NCI-H526 (cell line): ENCODE results near the gene CHST14.
A peak's percentile ranks its signal among the peaks of the same experiment; 100 is the strongest.

Experiments
- DNase-seq, 2 experiments: peaks; one replicate each; lab custom pipeline; 2025; lab: John Stamatoyannopoulos, UW

Gene CHST14

DNA sequence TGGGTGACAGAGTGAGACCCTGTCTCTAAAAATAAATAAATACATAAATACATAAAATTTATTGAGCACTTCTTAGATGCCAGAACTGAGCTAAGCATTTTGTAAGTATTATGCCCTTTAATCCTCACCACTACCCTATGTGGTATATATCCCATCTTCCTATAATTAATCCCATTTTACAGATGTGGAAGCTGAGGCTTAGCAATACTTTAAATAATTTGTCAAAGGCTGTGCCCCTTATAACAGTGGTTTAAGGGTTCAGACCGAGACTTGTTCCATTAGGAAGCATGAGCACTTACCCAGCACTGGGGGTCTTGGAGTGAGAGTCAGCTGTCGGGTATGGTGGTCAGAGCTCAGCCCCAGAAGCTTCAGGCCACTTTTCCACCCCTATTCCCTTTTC, 7.5 kb upstream of the CHST14 start:
- DNase-seq: no peak

DNA sequence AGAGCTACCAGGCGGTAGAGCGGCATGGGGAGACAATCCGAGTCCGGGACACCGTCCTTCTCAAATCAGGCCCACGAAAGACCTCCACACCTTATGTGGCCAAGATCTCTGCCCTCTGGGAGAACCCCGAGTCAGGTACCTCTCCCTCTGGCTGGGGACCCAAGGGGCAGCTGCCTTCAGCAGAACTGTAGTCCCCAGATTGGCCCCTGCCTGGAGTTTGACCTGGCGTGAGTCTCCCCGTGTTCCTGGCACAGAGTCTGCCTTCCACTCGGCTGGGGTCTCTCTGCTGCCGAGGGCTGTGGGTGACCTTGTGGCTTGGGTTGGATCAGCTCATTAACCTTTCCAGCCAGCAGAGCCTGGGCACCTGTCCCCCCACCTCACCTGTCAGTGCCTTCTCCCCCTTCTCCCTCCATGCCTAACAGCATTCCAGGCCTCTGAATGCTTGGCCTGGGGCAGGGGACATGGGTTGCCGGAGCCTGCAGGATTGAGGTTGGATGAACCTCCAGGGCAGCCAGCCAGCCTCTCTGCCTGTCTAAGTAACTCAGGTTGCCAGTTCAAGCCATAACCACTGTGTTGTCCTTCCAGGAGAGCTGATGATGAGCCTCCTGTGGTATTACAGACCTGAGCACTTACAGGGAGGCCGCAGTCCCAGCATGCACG, 6.8 kb upstream of the CHST14 start:
- DNase-seq: no peak

DNA sequence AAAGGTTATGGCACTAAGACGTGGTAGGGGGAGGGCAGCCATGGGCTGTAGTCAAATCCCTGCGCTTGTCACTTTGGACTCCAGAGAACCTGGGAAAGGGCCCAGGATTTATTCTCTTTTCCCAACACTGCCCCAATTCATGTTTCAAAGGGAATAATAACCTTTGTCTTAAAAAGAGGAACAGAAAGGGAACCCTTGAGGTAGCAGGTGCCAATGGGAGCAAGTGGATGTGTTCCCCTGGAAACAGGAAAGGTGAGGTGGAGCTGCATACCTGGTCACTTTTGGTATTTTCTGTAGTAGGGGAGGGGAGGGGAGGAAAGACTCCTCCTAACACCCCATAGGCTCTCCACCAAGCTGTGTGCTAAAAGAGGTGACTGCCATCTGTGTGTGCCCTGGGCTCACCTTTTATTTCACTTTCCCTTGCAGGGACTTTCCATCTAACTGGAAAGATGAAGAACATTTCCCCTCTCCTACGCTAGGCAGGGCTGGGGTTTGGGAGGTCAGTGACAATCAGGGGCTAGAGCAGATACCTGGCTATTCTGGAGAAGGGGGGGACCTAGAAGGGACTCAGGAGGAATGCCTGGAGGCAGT, 6.1 kb upstream of the CHST14 start:
- no peak for DNase-seq

DNA sequence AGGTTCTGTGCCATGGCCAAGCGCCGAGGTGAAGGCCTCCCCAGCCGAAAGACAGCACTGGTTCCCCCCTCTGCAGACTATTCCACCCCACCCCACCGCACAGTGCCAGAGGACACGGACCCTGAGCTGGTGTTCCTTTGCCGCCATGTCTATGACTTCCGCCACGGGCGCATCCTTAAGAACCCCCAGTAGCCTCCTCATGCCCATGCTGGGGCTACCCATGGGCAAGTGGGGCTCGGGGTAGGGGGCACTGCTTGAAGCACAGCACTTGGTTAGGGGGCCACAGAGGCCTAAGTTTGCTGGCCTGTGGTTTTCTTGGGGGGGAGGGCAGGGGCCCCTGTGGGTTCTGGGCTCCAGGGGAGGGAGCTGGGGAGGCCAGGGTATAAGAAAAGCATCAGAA, 4.8 kb upstream of the CHST14 start:
- no peak for DNase-seq

DNA sequence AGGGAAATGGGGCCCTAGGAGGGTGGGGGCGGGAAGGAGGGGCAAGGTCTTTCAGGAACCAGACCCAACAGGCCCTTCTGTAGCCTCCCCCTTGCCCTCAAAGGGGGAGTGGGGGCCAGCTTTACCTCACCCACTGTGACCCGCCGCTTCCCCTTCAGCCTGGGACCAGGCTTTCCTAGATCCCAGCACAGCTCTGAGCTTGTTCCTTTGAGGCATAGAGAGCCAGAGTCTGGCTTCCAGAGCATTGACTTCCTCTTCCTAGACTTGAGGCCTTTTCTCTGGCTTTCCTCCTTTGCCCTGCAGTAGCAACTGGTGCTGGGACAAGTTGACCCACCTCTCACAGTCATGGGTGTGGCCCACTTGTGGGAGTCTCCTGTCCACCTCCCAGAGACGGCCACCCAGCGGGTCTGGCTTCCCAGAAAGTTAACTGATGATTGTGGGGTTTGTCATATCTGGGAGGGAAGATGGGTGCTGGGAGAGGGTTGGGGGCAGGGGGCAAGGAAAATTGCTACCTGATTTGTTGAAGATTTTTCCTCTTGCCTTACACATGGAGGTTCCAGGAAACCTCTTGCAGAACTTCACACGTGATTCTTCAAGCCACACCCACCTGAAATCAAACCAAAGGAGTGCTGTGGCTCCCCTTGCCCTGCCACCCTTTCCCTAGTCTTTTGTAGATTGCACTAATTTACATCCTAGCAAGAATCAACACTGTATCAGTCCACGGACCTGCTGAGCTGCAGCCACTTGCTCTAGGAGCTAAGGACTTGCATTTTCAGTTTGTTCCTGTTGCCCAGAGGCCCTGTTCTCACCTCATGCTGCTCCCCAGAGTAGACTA, 4.1 kb upstream of the CHST14 start:
- DNase-seq: no peak

DNA sequence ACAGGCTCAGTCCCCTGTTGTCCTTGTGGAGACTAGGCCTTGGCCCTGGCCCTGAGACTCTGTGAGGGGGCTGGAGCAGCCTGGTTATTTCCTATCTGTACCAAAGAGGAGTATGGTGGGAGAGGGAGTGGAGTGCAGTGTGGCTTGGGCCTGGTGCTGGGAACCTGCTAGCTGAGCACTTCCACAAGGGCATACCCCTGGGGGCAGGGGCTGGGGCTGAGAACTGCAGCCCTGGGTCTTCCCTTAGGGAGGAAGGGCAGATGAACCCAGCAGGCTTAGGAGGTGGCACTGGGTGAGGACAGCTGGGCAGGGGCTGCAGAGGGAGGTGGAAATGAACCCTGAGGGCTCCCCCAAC, 3.5 kb upstream of the CHST14 start:
- DNase-seq: no peak

DNA sequence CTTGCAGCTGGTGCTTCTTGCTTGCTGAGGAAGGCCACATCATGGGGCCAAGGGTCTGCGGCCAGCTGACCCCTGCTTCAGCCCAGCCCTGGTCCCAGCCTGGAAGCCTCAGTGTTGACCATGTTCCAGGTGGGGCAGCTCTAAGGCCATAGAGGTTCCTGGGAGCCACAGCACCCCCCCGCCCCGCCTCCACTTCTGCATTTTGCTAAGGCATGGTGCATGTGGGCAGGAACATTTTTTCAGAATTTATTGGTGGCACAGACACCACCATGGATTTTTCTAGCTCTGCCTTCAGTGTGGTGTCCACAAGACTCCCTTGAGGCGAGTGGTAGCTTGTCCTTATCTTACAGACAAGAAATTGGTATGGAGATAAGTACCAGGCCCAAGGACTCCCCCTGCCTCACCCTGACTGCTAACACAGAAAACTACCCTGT, 1.9 kb upstream of the CHST14 start:
- no peak for DNase-seq

DNA sequence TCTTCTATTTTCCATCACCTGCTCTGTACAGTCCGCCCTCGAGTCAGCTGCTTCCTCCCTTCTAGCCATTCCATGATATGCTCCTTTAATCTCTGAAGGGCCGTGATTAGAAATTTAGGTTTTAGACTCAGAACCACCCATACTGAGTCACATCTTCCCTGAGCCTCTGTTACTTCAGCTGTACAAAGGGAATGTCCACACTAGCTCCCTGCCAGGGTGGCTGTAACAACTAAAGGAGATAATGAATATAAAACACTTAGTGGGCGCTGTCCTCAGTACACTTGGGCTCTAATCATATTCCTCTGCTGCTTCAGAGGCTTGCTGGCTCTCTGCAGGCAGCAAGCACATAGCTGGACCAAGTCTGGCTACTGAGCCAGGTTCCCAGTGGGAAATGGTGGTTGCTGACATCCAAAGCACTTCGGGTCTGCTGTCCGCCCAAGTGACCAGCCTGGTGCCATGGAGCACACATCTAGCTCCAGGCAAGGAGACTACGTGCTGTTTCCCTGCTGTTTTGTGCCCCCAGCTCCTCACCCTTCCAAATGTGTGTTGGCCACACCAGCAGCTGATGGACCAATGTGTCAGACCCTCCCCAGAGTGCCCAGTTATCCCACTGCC, 901 bp upstream of the CHST14 start:
- DNase-seq: no peak

DNA sequence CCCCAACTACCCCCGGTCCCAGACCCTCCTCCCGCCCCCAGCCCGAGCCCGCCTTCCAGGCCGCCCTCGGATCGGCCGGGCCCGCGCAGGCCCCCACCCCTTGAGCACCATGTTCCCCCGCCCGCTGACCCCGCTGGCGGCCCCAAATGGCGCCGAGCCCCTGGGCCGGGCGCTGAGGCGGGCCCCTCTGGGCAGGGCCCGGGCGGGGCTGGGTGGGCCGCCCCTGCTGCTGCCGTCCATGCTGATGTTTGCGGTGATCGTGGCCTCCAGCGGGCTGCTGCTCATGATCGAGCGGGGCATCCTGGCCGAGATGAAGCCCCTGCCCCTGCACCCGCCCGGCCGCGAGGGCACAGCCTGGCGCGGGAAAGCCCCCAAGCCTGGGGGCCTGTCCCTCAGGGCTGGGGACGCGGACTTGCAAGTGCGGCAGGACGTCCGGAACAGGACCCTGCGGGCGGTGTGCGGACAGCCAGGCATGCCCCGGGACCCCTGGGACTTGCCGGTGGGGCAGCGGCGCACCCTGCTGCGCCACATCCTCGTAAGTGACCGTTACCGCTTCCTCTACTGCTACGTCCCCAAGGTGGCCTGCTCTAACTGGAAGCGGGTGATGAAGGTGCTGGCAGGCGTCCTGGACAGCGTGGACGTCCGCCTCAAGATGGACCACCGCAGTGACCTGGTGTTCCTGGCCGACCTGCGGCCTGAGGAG, 472 bp downstream of the CHST14 start:
- DNase-seq: peak in 1 of 2 experiments; percentile 62

DNA sequence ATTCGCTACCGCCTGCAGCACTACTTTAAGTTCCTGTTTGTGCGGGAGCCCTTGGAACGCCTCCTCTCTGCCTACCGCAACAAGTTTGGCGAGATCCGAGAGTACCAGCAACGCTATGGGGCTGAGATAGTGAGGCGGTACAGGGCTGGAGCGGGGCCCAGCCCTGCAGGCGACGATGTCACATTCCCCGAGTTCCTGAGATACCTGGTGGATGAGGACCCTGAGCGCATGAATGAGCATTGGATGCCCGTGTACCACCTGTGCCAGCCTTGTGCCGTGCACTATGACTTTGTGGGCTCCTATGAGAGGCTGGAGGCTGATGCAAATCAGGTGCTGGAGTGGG, 995 bp downstream of the CHST14 start:
- DNase-seq: peak in 1 of 2 experiments; percentile 59

DNA sequence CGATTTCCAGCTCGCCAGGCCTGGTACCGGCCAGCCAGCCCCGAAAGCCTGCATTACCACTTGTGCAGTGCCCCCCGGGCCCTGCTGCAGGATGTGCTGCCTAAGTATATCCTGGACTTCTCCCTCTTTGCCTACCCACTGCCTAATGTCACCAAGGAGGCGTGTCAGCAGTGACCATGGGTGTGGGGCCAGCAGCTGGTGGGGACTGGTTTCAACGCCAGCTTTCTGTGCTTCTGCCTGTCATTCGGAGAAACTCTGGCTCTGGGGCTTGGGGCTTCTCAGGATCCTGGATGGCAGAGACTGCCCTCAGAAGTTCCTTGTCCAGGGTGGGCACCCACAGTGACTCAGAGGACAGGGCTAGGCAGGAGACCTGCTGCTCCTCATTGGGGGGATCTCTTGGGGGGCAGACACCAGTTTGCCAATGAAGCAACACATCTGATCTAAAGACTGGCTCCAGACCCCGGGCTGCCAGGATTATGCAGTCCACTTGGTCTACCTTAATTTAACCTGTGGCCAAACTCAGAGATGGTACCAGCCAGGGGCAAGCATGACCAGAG, 1.5 kb downstream of the CHST14 start:
- peak in 1 of 2 experiments; percentile 59 for DNase-seq

DNA sequence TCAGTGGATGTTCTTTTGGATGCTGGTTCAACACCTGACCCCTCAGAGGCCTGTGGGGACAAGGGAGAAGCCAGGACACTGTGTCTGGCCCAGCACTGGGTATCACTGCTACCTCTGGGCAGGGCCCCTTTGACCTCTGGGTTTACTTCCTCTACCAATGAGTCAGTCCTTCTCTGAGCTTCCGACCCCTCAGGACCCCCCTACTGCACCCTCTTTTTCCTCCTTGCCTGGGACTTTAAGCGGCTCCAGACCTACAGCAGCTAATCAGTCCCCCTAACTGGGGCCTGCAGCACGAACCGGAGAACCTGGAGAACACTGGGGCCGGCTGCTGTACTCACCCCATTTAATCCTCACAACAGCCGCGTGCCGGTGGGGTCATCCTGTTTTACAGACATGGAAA, 3.8 kb downstream of the CHST14 start:
- DNase-seq: no peak

DNA sequence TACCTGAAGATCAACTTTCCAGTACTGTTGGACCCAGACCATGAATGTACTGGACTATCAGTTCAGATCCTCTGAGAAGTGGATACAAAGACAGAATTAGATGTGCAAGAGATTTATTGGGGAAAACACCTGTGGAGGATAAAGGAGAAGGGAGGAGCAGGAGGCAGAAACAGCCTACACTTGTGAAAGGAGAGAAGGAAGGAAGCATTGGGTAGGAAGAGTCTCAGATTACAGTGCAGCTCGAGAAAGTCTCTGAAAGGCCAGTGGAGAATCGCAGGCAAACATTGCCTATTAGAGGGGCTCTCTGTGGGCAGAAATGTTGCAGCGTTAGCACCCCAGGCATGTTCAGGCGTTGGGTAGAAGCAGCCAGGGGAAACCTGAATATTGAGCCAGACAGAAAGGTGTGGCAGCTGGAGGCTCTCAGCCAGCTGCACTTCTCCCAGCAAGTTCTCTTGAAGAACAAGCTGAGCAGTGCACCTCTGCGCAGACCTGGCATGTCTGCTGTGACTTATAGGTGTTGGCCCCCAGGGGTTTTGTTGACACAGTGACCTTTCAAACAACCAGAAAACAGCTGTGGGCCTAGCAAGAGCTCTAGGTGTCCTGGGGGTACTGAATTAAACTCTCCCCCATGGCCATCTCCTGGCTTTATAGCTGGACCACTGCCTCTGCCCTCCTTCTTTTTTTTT, 7.0 kb downstream of the CHST14 start:
- DNase-seq: no peak

DNA sequence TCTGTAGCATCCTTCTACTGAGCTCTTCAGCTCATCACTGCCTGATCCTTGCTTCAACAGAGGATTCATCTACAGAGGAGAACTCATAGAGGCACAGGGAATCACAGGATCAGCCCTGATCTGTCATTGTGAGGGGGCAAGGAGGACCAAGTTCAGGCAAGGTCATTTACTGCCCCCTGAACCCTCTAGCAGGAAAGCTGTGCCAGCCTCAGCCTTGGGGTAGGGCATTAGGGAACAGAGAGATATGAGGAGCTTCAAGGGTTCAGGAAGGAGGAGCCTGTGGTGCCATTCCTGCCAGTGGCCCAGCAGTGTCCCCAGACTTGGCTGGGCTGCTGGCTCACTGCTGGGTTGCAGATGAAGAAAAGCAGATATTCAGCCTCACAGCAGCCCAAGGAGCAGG, 8.2 kb downstream of the CHST14 start:
- no peak for DNase-seq

DNA sequence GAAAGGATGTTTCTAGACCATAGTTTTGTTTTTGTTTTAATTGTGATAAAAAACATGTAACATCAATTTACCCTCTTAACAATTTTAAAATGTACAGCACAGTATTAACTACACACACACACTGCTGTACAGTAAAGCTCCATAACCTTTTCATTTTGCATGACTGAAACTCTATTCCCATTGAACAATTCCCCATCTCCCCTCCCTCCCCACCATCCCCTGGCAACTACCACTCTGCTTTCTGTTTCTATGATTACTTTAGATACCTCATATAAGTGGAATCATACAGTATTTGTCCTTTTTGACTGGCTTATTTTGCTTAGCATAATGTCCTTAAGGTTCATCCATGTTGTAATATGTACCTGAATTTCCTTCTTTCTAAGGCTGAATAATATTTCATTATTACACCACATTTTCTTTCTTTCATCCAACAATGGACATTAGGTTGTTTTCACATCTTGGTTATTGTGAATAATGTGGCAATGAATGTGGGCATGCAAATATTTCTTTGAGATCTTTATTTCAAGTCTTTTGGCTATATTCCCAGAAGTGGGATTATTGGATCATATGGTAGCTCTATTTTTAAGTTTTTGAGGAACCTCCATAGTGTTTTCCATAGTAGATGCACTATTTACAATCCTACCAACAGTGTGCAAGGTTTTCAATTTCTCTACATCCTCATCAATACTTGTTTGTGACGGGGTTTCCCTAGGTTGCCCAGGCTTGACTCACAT, 10.7 kb downstream of the CHST14 start:
- DNase-seq: no peak

DNA sequence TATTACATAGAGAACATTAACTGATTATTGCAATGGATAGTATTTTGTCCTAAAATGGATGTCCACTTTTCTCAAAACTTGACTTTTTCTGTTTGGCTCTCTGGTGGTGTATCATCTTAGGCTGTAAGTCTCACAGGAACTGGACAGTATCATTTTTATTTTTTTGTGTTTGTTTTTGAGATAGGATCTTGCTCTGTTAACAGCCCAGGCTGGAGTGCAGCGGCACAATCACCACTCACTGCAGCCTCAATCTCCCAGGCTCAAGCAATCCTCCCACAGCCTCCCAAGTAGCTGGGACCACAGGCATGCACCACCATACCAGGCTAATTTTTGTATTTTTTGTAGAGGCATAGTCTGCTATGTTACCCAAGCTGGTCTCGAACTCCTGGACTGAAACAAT, 13.1 kb downstream of the CHST14 start:
- no peak for DNase-seq

DNA sequence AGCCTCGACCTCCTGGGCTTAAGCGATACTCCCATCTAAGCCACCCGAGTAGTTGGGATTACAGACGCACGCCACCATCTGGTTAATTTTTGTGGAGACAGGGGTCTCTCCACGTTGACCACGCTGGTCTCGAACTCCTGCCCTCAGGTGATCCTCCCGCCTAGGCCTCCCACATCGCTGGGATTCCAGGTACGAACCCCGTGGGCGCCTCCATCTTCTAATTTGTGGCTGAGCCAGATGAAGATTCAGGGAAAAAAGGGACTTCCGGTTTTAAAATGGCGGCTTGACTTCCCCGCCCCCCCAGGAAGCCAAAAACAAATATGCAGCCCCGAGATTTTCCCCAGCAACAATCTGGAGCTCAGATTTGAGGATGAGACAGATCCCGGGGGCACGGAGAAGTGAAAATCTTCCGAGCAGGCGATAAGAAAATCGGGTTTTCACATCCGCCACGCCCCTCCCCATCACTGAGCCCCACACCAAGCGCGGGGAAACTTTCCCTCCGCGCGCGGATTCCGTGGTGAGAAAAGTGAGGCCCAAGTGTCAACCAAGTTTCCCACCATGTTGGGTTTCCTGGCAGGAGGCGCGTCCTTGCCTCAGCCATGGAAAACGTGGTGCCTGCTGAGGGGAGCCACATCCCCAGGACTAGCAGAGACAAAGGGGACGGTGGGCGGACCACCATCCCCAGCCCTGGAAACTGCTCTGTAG, 15.4 kb downstream of the CHST14 start:
- no peak for DNase-seq

DNA sequence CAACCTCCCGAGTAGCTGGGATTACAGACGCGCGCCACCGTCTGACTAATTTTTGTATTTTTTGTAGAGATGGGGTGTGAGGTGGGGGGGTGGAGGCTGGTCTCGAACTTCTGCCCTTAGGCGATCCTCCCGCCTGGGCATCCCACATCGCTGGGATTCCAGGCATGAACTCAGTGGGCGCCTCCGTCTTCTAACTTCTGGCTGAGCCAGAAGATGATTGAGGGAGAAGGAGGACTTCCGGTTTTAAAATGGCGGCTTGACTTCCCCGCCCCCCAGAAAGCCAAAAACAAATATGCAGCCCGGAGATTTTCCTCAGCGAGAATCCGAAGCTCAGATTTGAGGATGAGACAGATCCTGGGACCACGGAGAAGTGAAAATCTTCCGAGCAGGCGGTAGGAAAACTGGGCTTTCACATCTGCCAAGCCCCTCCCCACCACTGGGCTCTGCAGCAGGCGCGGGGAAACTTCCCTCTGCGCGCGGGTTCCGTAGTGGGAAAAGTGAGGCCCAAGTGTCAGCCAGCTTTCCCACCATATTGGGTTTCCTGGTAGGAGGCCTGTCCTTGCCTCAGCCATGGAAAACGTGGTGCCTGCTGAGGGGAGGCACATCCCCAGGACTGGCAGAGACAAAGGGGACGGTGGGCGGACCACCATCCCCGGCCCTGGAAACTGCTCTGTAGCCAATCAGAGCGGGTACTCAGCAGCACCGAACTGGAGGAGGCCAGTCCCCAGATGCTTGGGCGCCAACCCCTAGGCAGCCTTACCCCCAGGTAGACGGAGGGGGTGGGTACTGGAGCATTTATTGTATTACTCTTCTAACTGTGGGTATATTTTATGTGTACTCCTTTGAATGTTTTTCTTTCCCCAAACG, 17.3 kb downstream of the CHST14 start:
- DNase-seq: no peak
